H9 (cell line): ENCODE measurements around the gene CTCF. TPM values are rescaled to one million over a fixed set of nuclear protein-coding genes. Genes with fewer than 3 reads are reported as not detected.

Experiments
- DNase-seq: peaks from one replicate; pipeline ENCODE4 v3.0.0-alpha.2; 2017
- H2AFZ ChIP-seq: one replicate; pipeline ENCODE4 v1.6.1; 2013; ENCODE audit warnings: mild to moderate bottlenecking, low read length, control low read depth, moderate library complexity
- H2AK5ac ChIP-seq: 2 replicates; pipeline ENCODE4 v1.6.1; 2013; ENCODE audit warnings: low read length, control low read depth, mixed read lengths; ENCODE audit not compliant: insufficient read length
- H2BK120ac ChIP-seq: one replicate; pipeline ENCODE4 v1.6.1; 2013; ENCODE audit warnings: low read depth, mild to moderate bottlenecking, low read length, control low read depth, inconsistent platforms; ENCODE audit not compliant: poor library complexity, severe bottlenecking
- H2BK12ac ChIP-seq: 2 replicates; pipeline ENCODE4 v1.6.1; 2013; ENCODE audit warnings: low read length, control low read depth, mixed read lengths, low read depth; ENCODE audit not compliant: insufficient read length
- H2BK15ac ChIP-seq: 2 replicates; pipeline ENCODE4 v1.6.1; 2013; ENCODE audit warnings: low read depth, low read length, control low read depth
- H2BK20ac ChIP-seq: one replicate; pipeline ENCODE4 v1.6.1; 2013; ENCODE audit warnings: low read depth, mild to moderate bottlenecking, low read length, control low read depth, inconsistent platforms; ENCODE audit not compliant: poor library complexity, severe bottlenecking
- H2BK5ac ChIP-seq: 2 replicates; pipeline ENCODE4 v1.6.1; 2013; ENCODE audit warnings: low read length, control low read depth, mixed read lengths; ENCODE audit not compliant: insufficient read length
- H3K14ac ChIP-seq: 2 replicates; pipeline ENCODE4 v1.6.1; 2013; ENCODE audit warnings: low read length, control low read depth; ENCODE audit not compliant: insufficient read depth
- H3K18ac ChIP-seq: 2 replicates; pipeline ENCODE4 v1.6.1; 2013; ENCODE audit warnings: low read depth, mild to moderate bottlenecking, mixed read lengths, low read length, control low read depth; ENCODE audit not compliant: insufficient read length
- H3K23ac ChIP-seq: 2 replicates; pipeline ENCODE4 v1.6.1; 2013; ENCODE audit warnings: low read length, control low read depth, mixed read lengths, low read depth; ENCODE audit not compliant: insufficient read length
- H3K23me2 ChIP-seq: 2 replicates; pipeline ENCODE4 v1.6.1; 2013; ENCODE audit warnings: low read depth, mild to moderate bottlenecking, mixed read lengths, low read length, control low read depth; ENCODE audit not compliant: insufficient read length, poor library complexity, severe bottlenecking
- H3K27ac ChIP-seq: 2 replicates; pipeline ENCODE4 v1.5.1; 2013; ENCODE audit warnings: low read length, control low read depth, mixed read lengths, low read depth; ENCODE audit not compliant: insufficient read length
- H3K27me3 ChIP-seq: 2 replicates; pipeline ENCODE4 v1.6.1; 2013; ENCODE audit warnings: low read length, control low read depth, inconsistent platforms; ENCODE audit not compliant: insufficient read depth
- H3K4ac ChIP-seq: 2 replicates; pipeline ENCODE4 v1.6.1; 2013; ENCODE audit warnings: low read depth, mild to moderate bottlenecking, control low read depth, inconsistent platforms, low read length, moderate library complexity
- H3K4me1 ChIP-seq: 2 replicates; pipeline ENCODE4 v1.6.1; 2013; ENCODE audit warnings: low read length, control low read depth, inconsistent platforms; ENCODE audit not compliant: insufficient read depth
- H3K4me2 ChIP-seq: 2 replicates; pipeline ENCODE4 v1.6.1; 2013; ENCODE audit warnings: low read length, control low read depth, mixed read lengths; ENCODE audit not compliant: insufficient read length, insufficient read depth
- H3K56ac ChIP-seq: 2 replicates; pipeline ENCODE4 v1.6.1; 2013; ENCODE audit warnings: low read depth, mild to moderate bottlenecking, mixed read lengths, low read length, control low read depth; ENCODE audit not compliant: insufficient read length
- H3K79me1 ChIP-seq: 2 replicates; pipeline ENCODE4 v1.6.1; 2013; ENCODE audit warnings: low read depth, mild to moderate bottlenecking, moderate library complexity, low read length, control low read depth, inconsistent platforms; ENCODE audit not compliant: insufficient read depth, poor library complexity, severe bottlenecking
- H3K79me2 ChIP-seq: 2 replicates; pipeline ENCODE4 v1.6.1; 2013; ENCODE audit warnings: low read length, control low read depth, inconsistent platforms; ENCODE audit not compliant: insufficient read depth
- H3K9ac ChIP-seq: 2 replicates; pipeline ENCODE4 v1.6.1; 2013; ENCODE audit warnings: low read length, control low read depth, mixed read lengths; ENCODE audit not compliant: insufficient read length; ENCODE audit errors: extremely low read depth
- H3K9me3 ChIP-seq: one replicate; pipeline ENCODE4 v1.6.1; 2013; ENCODE audit warnings: low read depth, low read length, inconsistent platforms; ENCODE audit not compliant: control insufficient read depth
- H3T11ph ChIP-seq: one replicate; pipeline ENCODE4 v1.6.1; 2013; ENCODE audit warnings: mild to moderate bottlenecking, low read length, control low read depth, inconsistent platforms
- H4K20me1 ChIP-seq: one replicate; pipeline ENCODE4 v1.6.1; 2013; ENCODE audit not compliant: control insufficient read depth, insufficient read length, insufficient read depth
- H4K5ac ChIP-seq: 2 replicates; pipeline ENCODE4 v1.6.1; 2013; ENCODE audit warnings: low read depth, mild to moderate bottlenecking, mixed read lengths, low read length, control low read depth; ENCODE audit not compliant: insufficient read length
- H4K8ac ChIP-seq: replicated peaks from 2 replicates; pipeline ENCODE4 v1.6.1; 2013; ENCODE audit warnings: low read length, control low read depth, mixed read lengths, low read depth; ENCODE audit not compliant: insufficient read length
- H4K91ac ChIP-seq: 2 replicates; pipeline ENCODE4 v1.6.1; 2013; ENCODE audit warnings: low read depth, mild to moderate bottlenecking, moderate library complexity, mixed read lengths, low read length, control low read depth; ENCODE audit not compliant: insufficient read length
- H3K27ac Mint-ChIP-seq, 3 experiments: 2 replicates in 2 of 3; 3 replicates in 1 of 3; pipeline ENCODE4 v1.8.0; 2020 to 2021; ENCODE audit warnings: mixed read lengths in 3 of 3, mild to moderate bottlenecking in 1 of 3, moderate library complexity in 1 of 3
- H3K27me3 Mint-ChIP-seq: 2 replicates; pipeline ENCODE4 v1.8.0; 2021; ENCODE audit warnings: low read depth, mild to moderate bottlenecking, moderate library complexity, mixed read lengths
- H3K36me3 Mint-ChIP-seq, 3 experiments: 2 replicates in 2 of 3; 3 replicates in 1 of 3; pipeline ENCODE4 v1.8.0; 2020 to 2021; ENCODE audit warnings: low read depth in 3 of 3, mixed read lengths in 3 of 3; ENCODE audit not compliant: insufficient read depth in 1 of 3
- H3K4me1 Mint-ChIP-seq, 2 experiments: 2 replicates each; pipeline ENCODE4 v1.8.0; 2020; ENCODE audit warnings: mixed read lengths in 2 of 2
- H3K4me3 Mint-ChIP-seq, 2 experiments: 2 replicates in 1 of 2; 3 replicates in 1 of 2; pipeline ENCODE4 v1.8.0; 2020 to 2021; ENCODE audit warnings: mild to moderate bottlenecking in 2 of 2, mixed read lengths in 2 of 2, moderate library complexity in 1 of 2
- H3K9me3 Mint-ChIP-seq, 2 experiments: 2 replicates in 1 of 2; 3 replicates in 1 of 2; pipeline ENCODE4 v1.8.0; 2020; ENCODE audit warnings: mild to moderate bottlenecking in 2 of 2, mixed read lengths in 2 of 2, moderate library complexity in 1 of 2
- WGBS: extraction: QIAGEN DNeasy Blood & Tissue Kit; methylation state at CpG from one replicate; pipeline ENCODE4 v1.1.7; 2013; ENCODE audit warnings: missing lambda C conversion rate, low lambda C conversion rate, mixed read lengths; ENCODE audit not compliant: insufficient read length; ENCODE audit errors: extremely low coverage; 5-methylcytosine and 5-hydroxymethylcytosine counted together
- total RNA-seq: library from RNA; stranded (reverse); gene quantifications from 2 replicates; pipeline ENCODE4 v1.2.1, GENCODE V29; 2021
- TF ChIP-seq, protein P1 (sequence below): fragments of 200-600 bp; sonication (generic); conservative IDR thresholded peaks from 3 replicates; pipeline ENCODE4 v1.8.0; 2021; ENCODE audit warnings: antibody characterized with exemption, mild to moderate bottlenecking

CTCF gene
- total RNA-seq, 1 experiment from 2014 or later = 87.3 TPM

DNA sequence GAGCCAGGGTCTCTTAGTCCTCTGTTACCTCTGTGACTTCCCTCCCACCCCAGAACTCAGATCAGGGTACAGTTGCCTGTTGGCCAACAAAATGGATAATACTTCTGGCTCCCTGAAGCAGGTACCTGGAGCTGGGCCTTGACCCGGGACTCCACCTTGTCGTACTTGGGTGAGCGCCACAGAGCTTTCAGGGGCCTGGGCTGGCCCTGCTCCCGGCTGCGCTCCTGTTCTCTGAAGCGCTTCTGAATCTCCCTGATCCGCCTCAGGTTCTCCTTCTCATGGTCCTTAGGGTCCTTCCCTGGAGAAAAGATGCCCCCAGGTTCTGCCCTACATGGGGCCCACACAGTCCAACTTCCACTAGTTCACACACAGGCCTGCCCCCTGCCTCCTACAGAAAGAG, 102.5 kb downstream of the CTCF start:
- H3K9me3 ChIP-seq = no peaks in the 10 kb centered on the region
- H3K27me3 ChIP-seq = no peaks in the 10 kb centered on the region
- peaks cover 4% of the 10 kb centered on the region for H3K27me3 Mint-ChIP-seq
- H3K18ac ChIP-seq = no peak overlapping the region
- H2BK12ac ChIP-seq = no peak overlapping the region
- H4K91ac ChIP-seq = no peak overlapping the region
- no peak overlapping the region for H2BK120ac ChIP-seq
- H3K9ac ChIP-seq = no peak overlapping the region
- no peak overlapping the region for H2AK5ac ChIP-seq
- H4K8ac ChIP-seq = no peak overlapping the region
- no peaks in the 10 kb centered on the region for H3K79me2 ChIP-seq
- no peak overlapping the region for H3K56ac ChIP-seq
- no peak overlapping the region for H2BK15ac ChIP-seq
- no peak overlapping the region for H2BK5ac ChIP-seq
- H4K5ac ChIP-seq = no peak overlapping the region
- no peak overlapping the region for H3K27ac ChIP-seq
- no peak for DNase-seq
- no peaks in the 10 kb centered on the region for H4K20me1 ChIP-seq
- peaks cover 3 to 11% (median 8%) of the 10 kb centered on the region in 3 experiments; a peak in 5 of 7 replicates for H3K36me3 Mint-ChIP-seq
- no peaks in the 10 kb centered on the region for H3K4me1 ChIP-seq
- H3T11ph ChIP-seq = no peak overlapping the region
- H3K23me2 ChIP-seq = peaks cover 11% of the 10 kb centered on the region
- peak overlapping the region; percentile 38 to 54; a peak in 3 of 5 replicates for H3K4me3 Mint-ChIP-seq
- TF ChIP-seq, protein P1, sequence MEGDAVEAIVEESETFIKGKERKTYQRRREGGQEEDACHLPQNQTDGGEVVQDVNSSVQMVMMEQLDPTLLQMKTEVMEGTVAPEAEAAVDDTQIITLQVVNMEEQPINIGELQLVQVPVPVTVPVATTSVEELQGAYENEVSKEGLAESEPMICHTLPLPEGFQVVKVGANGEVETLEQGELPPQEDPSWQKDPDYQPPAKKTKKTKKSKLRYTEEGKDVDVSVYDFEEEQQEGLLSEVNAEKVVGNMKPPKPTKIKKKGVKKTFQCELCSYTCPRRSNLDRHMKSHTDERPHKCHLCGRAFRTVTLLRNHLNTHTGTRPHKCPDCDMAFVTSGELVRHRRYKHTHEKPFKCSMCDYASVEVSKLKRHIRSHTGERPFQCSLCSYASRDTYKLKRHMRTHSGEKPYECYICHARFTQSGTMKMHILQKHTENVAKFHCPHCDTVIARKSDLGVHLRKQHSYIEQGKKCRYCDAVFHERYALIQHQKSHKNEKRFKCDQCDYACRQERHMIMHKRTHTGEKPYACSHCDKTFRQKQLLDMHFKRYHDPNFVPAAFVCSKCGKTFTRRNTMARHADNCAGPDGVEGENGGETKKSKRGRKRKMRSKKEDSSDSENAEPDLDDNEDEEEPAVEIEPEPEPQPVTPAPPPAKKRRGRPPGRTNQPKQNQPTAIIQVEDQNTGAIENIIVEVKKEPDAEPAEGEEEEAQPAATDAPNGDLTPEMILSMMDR = no peak
- no peaks in the 10 kb centered on the region for H3K9me3 Mint-ChIP-seq
- no peak overlapping the region for H3K4ac ChIP-seq
- H3K27ac Mint-ChIP-seq = no peak overlapping the region
- no peak overlapping the region for H3K23ac ChIP-seq
- H3K14ac ChIP-seq = no peak overlapping the region
- no peak overlapping the region for H2AFZ ChIP-seq
- H3K4me1 Mint-ChIP-seq = peaks cover 9 to 30% of the 10 kb centered on the region in 2 experiments; a peak in 3 of 4 replicates
- H3K79me1 ChIP-seq = no peaks in the 10 kb centered on the region
- H3K4me2 ChIP-seq = no peak overlapping the region
- H2BK20ac ChIP-seq = no peak overlapping the region
- WGBS = no CpG with 5 or more reads among the region's 7 CpGs
